H1 (cell line): ENCODE data around the gene GPR68. TPM values are rescaled to one million over a fixed set of nuclear protein-coding genes. Genes with fewer than 3 reads are reported as not detected.

Experiments
- CTCF ChIA-PET: fragments of 300-600 bp; sonication (Branson Sonifier 250); formaldehyde crosslinking; loops from one replicate; lab custom pipeline; 2021; ENCODE audit not compliant: partially characterized antibody; lab: Charles Lee
- POLR2A ChIA-PET: fragments of 300-600 bp; sonication (Branson Sonifier 250); formaldehyde crosslinking; loops from one replicate; lab custom pipeline; 2021; ENCODE audit warnings: inconsistent platforms; ENCODE audit not compliant: partially characterized antibody; lab: Charles Lee
- DNase-seq, 2 experiments: peaks; one replicate each; pipeline versions ENCODE4 v3.0.0 to v3.0.0-alpha.2; 2010 to 2022; ENCODE audit warnings: low spot score in 2 of 2, low read depth in 1 of 2, mixed read lengths in 1 of 2
- FAIRE-seq: peaks from 2 replicates; lab custom pipeline; 2011; peaks lifted over from hg19 to GRCh38; lab: Jason Lieb, UNC
- H2AFZ ChIP-seq: 2 replicates; pipeline ENCODE4 v1.8.1; 2012; ENCODE audit warnings: low read length, inconsistent platforms
- H2AK5ac ChIP-seq: 2 replicates; pipeline ENCODE4 v1.6.1; 2013; ENCODE audit warnings: low read depth, low read length
- H2BK120ac ChIP-seq: replicated peaks from 2 replicates; pipeline ENCODE3; 2013; ENCODE audit warnings: low read depth, low read length, inconsistent platforms
- H2BK12ac ChIP-seq: 2 replicates; pipeline ENCODE4 v1.6.1; 2013; ENCODE audit warnings: low read depth, low read length
- H2BK15ac ChIP-seq: 2 replicates; pipeline ENCODE4 v1.6.1; 2013; ENCODE audit warnings: low read length
- H2BK20ac ChIP-seq: 2 replicates; pipeline ENCODE4 v1.6.1; 2013; ENCODE audit warnings: low read length
- H2BK5ac ChIP-seq: 2 replicates; pipeline ENCODE4 v1.6.1; 2013; ENCODE audit warnings: low read depth, low read length
- H3K14ac ChIP-seq: 2 replicates; pipeline ENCODE4 v1.6.1; 2013; ENCODE audit warnings: inconsistent platforms; ENCODE audit not compliant: insufficient read length
- H3K18ac ChIP-seq: 2 replicates; pipeline ENCODE4 v1.6.1; 2013; ENCODE audit warnings: low read length; ENCODE audit errors: extremely low read depth
- H3K23ac ChIP-seq: 2 replicates; pipeline ENCODE4 v1.6.1; 2013; ENCODE audit warnings: inconsistent platforms; ENCODE audit not compliant: insufficient read length
- H3K23me2 ChIP-seq: 2 replicates; pipeline ENCODE4 v1.6.1; 2013; ENCODE audit warnings: low read depth, low read length
- H3K27ac ChIP-seq: 2 replicates; pipeline ENCODE4 v1.6.1; 2011; ENCODE audit warnings: low read depth, low read length, inconsistent platforms
- H3K27me3 ChIP-seq, 4 experiments: replicated peaks in 1 of 4; 1 replicate in 1 of 4; 2 replicates in 3 of 4; pipeline versions ENCODE4 v1.6.1 to v1.8.1; 2011 to 2013; ENCODE audit warnings: low read length in 3 of 4, mild to moderate bottlenecking in 3 of 4, inconsistent platforms in 2 of 4, mixed read lengths in 2 of 4, moderate library complexity in 1 of 4; ENCODE audit not compliant: control insufficient read depth in 3 of 4, insufficient read depth in 3 of 4; ENCODE audit errors: extremely low read depth in 1 of 4
- H3K36me3 ChIP-seq, 4 experiments: 2 replicates each; pipeline versions ENCODE4 v1.6.1 to v1.8.1; 2011 to 2013; ENCODE audit warnings: mild to moderate bottlenecking in 4 of 4, low read length in 3 of 4, moderate library complexity in 2 of 4, control low read depth in 1 of 4, inconsistent platforms in 1 of 4; ENCODE audit not compliant: insufficient read depth in 4 of 4, control insufficient read depth in 2 of 4
- H3K4ac ChIP-seq: replicated peaks from 2 replicates; pipeline ENCODE3; 2013; ENCODE audit warnings: low read length, low read depth, mixed read lengths, inconsistent platforms; ENCODE audit not compliant: insufficient read length
- H3K4me1 ChIP-seq, 4 experiments: replicated peaks in 1 of 4; 1 replicate in 1 of 4; 2 replicates in 3 of 4; pipeline versions ENCODE4 v1.6.1 to v1.8.1; 2011 to 2013; ENCODE audit warnings: low read length in 3 of 4, inconsistent platforms in 2 of 4, mixed read lengths in 1 of 4; ENCODE audit not compliant: insufficient read depth in 4 of 4, control insufficient read depth in 3 of 4
- H3K4me2 ChIP-seq, 2 experiments: 2 replicates each; pipeline versions ENCODE4 v1.6.1 to v1.8.1; 2011 to 2013; ENCODE audit warnings: low read depth in 2 of 2, low read length in 2 of 2, control low read depth in 1 of 2, inconsistent platforms in 1 of 2, mild to moderate bottlenecking in 1 of 2; ENCODE audit not compliant: insufficient read depth in 1 of 2
- H3K4me3 ChIP-seq, 4 experiments: fragments of 200-600, 300-600 bp in 1 of 4; sonication (generic), shearing (Covaris generic), sonication (Bioruptor Twin) in 1 of 4; 2 replicates each; pipeline versions ENCODE4 v1.5.1 to v1.8.1; 2011 to 2016; ENCODE audit warnings: low read length in 4 of 4, low read depth in 3 of 4, control low read depth in 2 of 4, inconsistent platforms in 2 of 4, mild to moderate bottlenecking in 2 of 4, mixed read lengths in 1 of 4, moderate library complexity in 1 of 4; ENCODE audit not compliant: insufficient read depth in 2 of 4; ENCODE audit errors: extremely low read depth in 1 of 4
- H3K56ac ChIP-seq: replicated peaks from 2 replicates; pipeline ENCODE3; 2013; ENCODE audit warnings: low read depth, mild to moderate bottlenecking, mixed read lengths, low read length, inconsistent platforms; ENCODE audit not compliant: insufficient read length
- H3K79me1 ChIP-seq: 2 replicates; pipeline ENCODE4 v1.6.1; 2013; ENCODE audit warnings: low read depth, low read length, control low read depth
- H3K79me2 ChIP-seq, 2 experiments: 2 replicates each; pipeline versions ENCODE4 v1.6.1 to v1.8.1; 2012 to 2013; ENCODE audit warnings: low read length in 2 of 2, mild to moderate bottlenecking in 2 of 2, inconsistent platforms in 1 of 2; ENCODE audit not compliant: insufficient read depth in 2 of 2, control insufficient read depth in 1 of 2
- H3K9ac ChIP-seq, 4 experiments: replicated peaks in 1 of 4; 1 replicate in 1 of 4; 2 replicates in 3 of 4; pipeline versions ENCODE4 v1.6.1 to v1.8.1; 2011 to 2013; ENCODE audit warnings: low read depth in 3 of 4, low read length in 3 of 4, control low read depth in 2 of 4, mild to moderate bottlenecking in 2 of 4, moderate library complexity in 2 of 4, inconsistent platforms in 1 of 4; ENCODE audit errors: extremely low read depth in 1 of 4
- H3K9me3 ChIP-seq, 2 experiments: 2 replicates each; pipeline versions ENCODE4 v1.6.1 to v1.8.1; 2012 to 2013; ENCODE audit warnings: mild to moderate bottlenecking in 2 of 2, moderate library complexity in 2 of 2, control low read depth in 1 of 2, inconsistent platforms in 1 of 2, low read depth in 1 of 2, low read length in 1 of 2, mixed read lengths in 1 of 2; ENCODE audit not compliant: insufficient read depth in 2 of 2
- H4K20me1 ChIP-seq, 2 experiments: replicated peaks in 1 of 2; 2 replicates each; pipeline versions ENCODE3 to v1.8.1; 2011 to 2013; ENCODE audit warnings: inconsistent platforms in 2 of 2, low read length in 2 of 2, mild to moderate bottlenecking in 1 of 2; ENCODE audit not compliant: insufficient read depth in 2 of 2, control insufficient read depth in 1 of 2
- H4K5ac ChIP-seq: 2 replicates; pipeline ENCODE4 v1.6.1; 2013; ENCODE audit warnings: low read length, low read depth, mixed read lengths, inconsistent platforms; ENCODE audit not compliant: insufficient read length
- H4K8ac ChIP-seq: 2 replicates; pipeline ENCODE4 v1.8.0; 2013; ENCODE audit warnings: mild to moderate bottlenecking, moderate library complexity, low read length, inconsistent platforms; ENCODE audit not compliant: insufficient read depth; ENCODE audit errors: extremely low read depth
- H4K91ac ChIP-seq: replicated peaks from 2 replicates; pipeline ENCODE3; 2013; ENCODE audit warnings: low read length, mixed read lengths, inconsistent platforms; ENCODE audit not compliant: insufficient read length
- BACH1 ChIP-seq: IDR thresholded peaks from 2 replicates; pipeline ENCODE4 v1.6.1; 2012; ENCODE audit warnings: low read length, improper control_type of control experiment
- BRCA1 ChIP-seq: IDR thresholded peaks from 2 replicates; pipeline ENCODE4 v1.6.1; 2012; ENCODE audit warnings: low read depth, low read length, improper control_type of control experiment
- EZH2 ChIP-seq: fragments of 200-600 bp; sonication (generic); IDR thresholded peaks from 2 replicates; pipeline ENCODE4 v1.7.1; 2012; ENCODE audit warnings: low read depth, mild to moderate bottlenecking, moderate library complexity, low read length, inconsistent platforms; ENCODE audit not compliant: severe bottlenecking
- FOSL1 ChIP-seq: IDR thresholded peaks from 2 replicates; pipeline ENCODE4 v1.6.1; 2011; ENCODE audit warnings: mild to moderate bottlenecking, low read depth, low read length, moderate library complexity; ENCODE audit not compliant: insufficient read depth
- GTF2F1 ChIP-seq: IDR thresholded peaks from 2 replicates; pipeline ENCODE4 v1.6.1; 2012; ENCODE audit warnings: low read depth, low read length, improper control_type of control experiment, borderline replicate concordance
- SIN3A ChIP-seq, 2 experiments: IDR thresholded peaks in 1 of 2; conservative IDR thresholded peaks in 1 of 2; 2 replicates each; pipeline ENCODE4 v1.6.1; 2011 to 2012; ENCODE audit warnings: low read length in 2 of 2, improper control_type of control experiment in 1 of 2, low read depth in 1 of 2, mild to moderate bottlenecking in 1 of 2
- SP1 ChIP-seq: IDR thresholded peaks from 2 replicates; pipeline ENCODE4 v1.6.1; 2011; ENCODE audit warnings: low read depth, low read length
- TAF1 ChIP-seq: IDR thresholded peaks from 2 replicates; pipeline ENCODE4 v1.6.1; 2011; ENCODE audit warnings: mild to moderate bottlenecking, low read depth, low read length
- WGBS, 2 experiments: shearing (Covaris generic) in 1 of 2; methylation state at CpG; one replicate each; pipeline versions ENCODE4 v1.1.6 to v1.1.7; 2013 to 2015; ENCODE audit warnings: low lambda C conversion rate in 2 of 2, mixed read lengths in 2 of 2, inconsistent platforms in 1 of 2, low coverage in 1 of 2, missing lambda C conversion rate in 1 of 2; ENCODE audit not compliant: insufficient replicate concordance in 2 of 2, insufficient coverage in 1 of 2, insufficient read length in 1 of 2; ENCODE audit errors: extremely low coverage in 1 of 2, missing lambda C conversion rate in 1 of 2; 5-methylcytosine and 5-hydroxymethylcytosine counted together
- polyA plus RNA-seq, 7 experiments: library from polyadenylated mRNA; depleted of rRNA in 3 of 7; stranded (reverse) in 5 of 7; unstranded in 2 of 7; fragments of >200 nt in 5 of 7; fragments of 200-250 nt in 2 of 7; gene quantifications; 1 replicate in 5 of 7; 2 replicates in 1 of 7; 4 replicates in 1 of 7; pipeline versions ENCODE4 v1.2.1 to v1.2.3, GENCODE V29; 2011 to 2013; ENCODE audit warnings: missing spikeins in 2 of 7, mixed read lengths in 2 of 7
- total RNA-seq: library from RNA; stranded (reverse); fragmentation: NEBNext Ultra II Directional; extraction: Animal tissue kit (Norgen Biotek cat#: 25700); gene quantifications from 2 replicates; pipeline ENCODE4 v1.2.1, GENCODE V29; 2021

The GPR68 gene
- total and polyA plus RNA-seq, 2 of the 8 experiments (the other 6 are each of a cell fraction or from before 2014, with no cell fraction given) = 0.22 to 0.76 TPM

DNA sequence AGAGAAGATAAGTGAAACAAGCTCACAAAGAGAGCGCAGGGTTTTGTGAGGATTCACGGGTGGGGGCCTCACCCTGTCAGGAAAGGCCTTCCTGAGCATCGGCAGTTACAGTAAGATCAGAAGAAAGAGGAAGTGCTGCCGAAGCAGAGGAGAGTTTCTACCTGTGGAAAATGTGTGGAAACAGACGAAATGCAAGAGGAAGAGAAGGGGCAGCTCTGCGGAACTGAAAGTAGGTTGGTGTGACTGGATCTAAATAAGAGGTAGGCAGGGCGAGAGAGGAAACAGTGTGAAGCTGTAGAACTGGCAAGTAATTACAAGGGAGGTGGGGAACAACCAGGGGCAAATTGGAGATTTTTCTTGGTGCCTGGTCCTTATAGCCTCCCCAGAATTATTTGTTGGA, 2.6 kb downstream of the GPR68 start:
- no peaks in the 10 kb centered on the region; a peak in 3 of 7 replicates for H3K4me1 ChIP-seq
- TF ChIP-seq GTF2F1 (no peak), BACH1 (no peak), TAF1 (no peak), BRCA1 (no peak), FOSL1 (no peak), EZH2 (no peak), SP1 (no peak), SIN3A (conservative IDR thresholded peaks at IDR 0.05 in 1 of 2, IDR thresholded peaks at IDR 0.05 in 1 of 2; ENCODE audit: low read depth in 1 of 2, low read length in 2 of 2) (no peak)
- TF ChIP-seq, all 59 proteins: peak for 0

More for the DNA sequence above, 2.6 kb downstream of the GPR68 start:
- no peak for DNase-seq
- Histone ChIP-seq H3K23ac (no peak overlapping the region), H3K23me2 (peaks cover 2% of the 10 kb centered on the region; the same call in 1 of the 2 replicates), H4K5ac (no peak overlapping the region), H3K56ac (no peak overlapping the region), H4K91ac (no peak overlapping the region), H3K79me2 (no peaks in the 10 kb centered on the region), H2BK15ac (no peak overlapping the region), H3K79me1 (no peaks in the 10 kb centered on the region), H3K18ac (no peak overlapping the region), H3K4me3 (no peak overlapping the region), H3K27me3 (peaks cover 0 to 2% (median 0%) of the 10 kb centered on the region in 4 experiments; a peak in 1 of 7 replicates), H2AK5ac (no peak overlapping the region), H3K9me3 (no peaks in the 10 kb centered on the region), H3K9ac (no peak overlapping the region), H3K4ac (no peak overlapping the region), H4K8ac (no peak overlapping the region), H2BK12ac (no peak overlapping the region), H3K4me2 (no peak overlapping the region), H3K27ac (no peak overlapping the region), H2BK120ac (no peak overlapping the region), H4K20me1 (no peaks in the 10 kb centered on the region), H3K36me3 (no peaks in the 10 kb centered on the region), H2BK5ac (no peak overlapping the region), H2BK20ac (no peak overlapping the region), H3K14ac (no peak overlapping the region), H2AFZ (no peak overlapping the region)
- FAIRE-seq = no peak
- POLR2A ChIA-PET = interaction anchor here (2.0 kb wide), 1 partner anchor 8 kb away, joined by 6 read pairs; no protein-coding TSS in a partner anchor
- CTCF ChIA-PET = interaction anchor here (1.5 to 1.9 kb wide), 3 partner anchors 11 to 68 kb away, joined by 5 to 6 read pairs (median 6); no protein-coding TSS in a partner anchor
- WGBS, 2 experiments = 82% methylated on average over 7 of the region's 7 CpGs; no CpG with 5 or more reads in 1 of the 2 experiments
